IMR-90 (cell line): ENCODE results near the gene NOS3.

ENCODE experiments used
- CTCF ChIP-seq: conservative IDR thresholded peaks from 2 replicates; pipeline ENCODE4 v1.5.1; 2012; ENCODE audit warnings: mild to moderate bottlenecking, low read depth, low read length, improper control_type of control experiment
- POLR2A ChIP-seq: IDR thresholded peaks from 2 replicates; pipeline ENCODE4 v1.6.1; 2012; ENCODE audit warnings: mild to moderate bottlenecking, low read depth, low read length
- SMC3 ChIP-seq: fragments of 150-350 bp; IDR thresholded peaks from 2 replicates; pipeline ENCODE4 v1.6.1; 2016; ENCODE audit warnings: low read depth, mild to moderate bottlenecking, antibody characterized with exemption, low read length, moderate library complexity

- TF ChIP-seq POLR2A: no peak
- no peak for TF ChIP-seq SMC3
- no peak for TF ChIP-seq CTCF
These were observed 6.9 kb upstream of the NOS3 start for GRCh38 chr7:150983893-150984368.
